Natural killer cell (primary cell): Measurements from ENCODE around the gene TSSK6. TPM values are rescaled to one million over a fixed set of nuclear protein-coding genes. Genes with fewer than 3 reads are reported as not detected.

Source experiments
- ATAC-seq, 3 donors: fragments of 150-1000 bp in 2 of 3; fragments of 200-7000 bp in 1 of 3; cut with Tn5 transposase; 1 replicate in 1 of 3; 2 replicates in 2 of 3; pipeline ENCODE4 v1.10.0; 2021; ENCODE audit warnings: mild to moderate bottlenecking in 2 of 3, moderate library complexity in 2 of 3
- DNase-seq, 2 donors: peaks; one replicate each; pipeline versions ENCODE4 v3.0.0 to v3.0.0-alpha.2; 2013 to 2021; ENCODE audit warnings: mixed read lengths in 1 of 2
- H3K27ac ChIP-seq: one replicate; pipeline ENCODE4 v1.5.1; 2013; ENCODE audit warnings: mild to moderate bottlenecking, low read length
- H3K27me3 ChIP-seq: one replicate; pipeline ENCODE4 v1.6.1; 2013; ENCODE audit warnings: low read length; ENCODE audit not compliant: control insufficient read depth, insufficient read depth
- H3K36me3 ChIP-seq: one replicate; pipeline ENCODE4 v1.6.1; 2013; ENCODE audit warnings: low read length; ENCODE audit not compliant: control insufficient read depth, insufficient read depth
- H3K4me1 ChIP-seq: one replicate; pipeline ENCODE4 v1.6.1; 2013; ENCODE audit warnings: low read length; ENCODE audit not compliant: control insufficient read depth, insufficient read depth
- H3K4me3 ChIP-seq: one replicate; pipeline ENCODE4 v1.5.1; 2013; ENCODE audit warnings: low read length
- H3K9me3 ChIP-seq: one replicate; pipeline ENCODE4 v1.6.1; 2013; ENCODE audit warnings: low read length; ENCODE audit not compliant: control insufficient read depth, insufficient read depth
- H3K27ac Mint-ChIP-seq, 2 donors: one replicate each; pipeline ENCODE4 v1.8.0; 2022; ENCODE audit warnings: mild to moderate bottlenecking in 2 of 2, mixed read lengths in 2 of 2, moderate library complexity in 1 of 2
- H3K27me3 Mint-ChIP-seq, 2 donors: one replicate each; pipeline ENCODE4 v1.8.0; 2022; ENCODE audit warnings: low read depth in 2 of 2, mixed read lengths in 2 of 2
- H3K36me3 Mint-ChIP-seq: one replicate; pipeline ENCODE4 v1.8.0; 2022; ENCODE audit warnings: mixed read lengths
- H3K4me1 Mint-ChIP-seq, 2 donors: one replicate each; pipeline ENCODE4 v1.8.0; 2022; ENCODE audit warnings: mixed read lengths in 2 of 2
- H3K4me3 Mint-ChIP-seq: one replicate; pipeline ENCODE4 v1.8.0; 2022; ENCODE audit warnings: mild to moderate bottlenecking, moderate library complexity, mixed read lengths
- H3K9me3 Mint-ChIP-seq, 2 donors: one replicate each; pipeline ENCODE4 v1.8.0; 2022; ENCODE audit warnings: mixed read lengths in 2 of 2
- WGBS: methylation state at CpG from one replicate; pipeline ENCODE4 v1.1.7; 2013; ENCODE audit warnings: missing lambda C conversion rate; ENCODE audit not compliant: insufficient coverage; 5-methylcytosine and 5-hydroxymethylcytosine counted together
- intact Hi-C: fragments of 100-400 bp; cut with micrococcal nuclease; formaldehyde crosslinking; loops from one replicate; pipeline ENCODE4 v1.14.2; 2022
- total RNA-seq, 4 donors: library from RNA; stranded (reverse); fragments of 120-200 nt in 1 of 4; gene quantifications; one replicate each; pipeline versions ENCODE4 v1.2.3 to v1.2.4, GENCODE V29; 2013 to 2022
- TF ChIP-seq, protein P1 (sequence below): fragments of 200-600 bp; IDR thresholded peaks from one replicate; pipeline ENCODE4 v1.8.0; 2022; ENCODE audit warnings: antibody characterized with exemption

Gene TSSK6
- total RNA-seq, 3 donors from 2014 or later (not counting 1 experiment from before 2014, with no cell fraction given): 2.2 to 2.5 (median 2.3) TPM

- H3K4me3 ChIP-seq: no peak overlapping the region
- Mint-ChIP-seq H3K36me3 (no peaks in the 10 kb centered on the region), H3K27me3 (no peaks in the 10 kb centered on the region), H3K27ac (peak overlapping the region in 1 of 2 donors; percentile 53), H3K4me1 (peaks cover 6 to 22% of the 10 kb centered on the region in 2 donors), H3K9me3 (no peaks in the 10 kb centered on the region), H3K4me3 (peak overlapping the region; percentile 10)
- H3K4me1 ChIP-seq: peaks cover 11% of the 10 kb centered on the region
- intact Hi-C loops: no loop called here
- no peak for ATAC-seq
- no peaks in the 10 kb centered on the region for H3K27me3 ChIP-seq
- H3K27ac ChIP-seq: no peak overlapping the region
- TF ChIP-seq, protein P1, sequence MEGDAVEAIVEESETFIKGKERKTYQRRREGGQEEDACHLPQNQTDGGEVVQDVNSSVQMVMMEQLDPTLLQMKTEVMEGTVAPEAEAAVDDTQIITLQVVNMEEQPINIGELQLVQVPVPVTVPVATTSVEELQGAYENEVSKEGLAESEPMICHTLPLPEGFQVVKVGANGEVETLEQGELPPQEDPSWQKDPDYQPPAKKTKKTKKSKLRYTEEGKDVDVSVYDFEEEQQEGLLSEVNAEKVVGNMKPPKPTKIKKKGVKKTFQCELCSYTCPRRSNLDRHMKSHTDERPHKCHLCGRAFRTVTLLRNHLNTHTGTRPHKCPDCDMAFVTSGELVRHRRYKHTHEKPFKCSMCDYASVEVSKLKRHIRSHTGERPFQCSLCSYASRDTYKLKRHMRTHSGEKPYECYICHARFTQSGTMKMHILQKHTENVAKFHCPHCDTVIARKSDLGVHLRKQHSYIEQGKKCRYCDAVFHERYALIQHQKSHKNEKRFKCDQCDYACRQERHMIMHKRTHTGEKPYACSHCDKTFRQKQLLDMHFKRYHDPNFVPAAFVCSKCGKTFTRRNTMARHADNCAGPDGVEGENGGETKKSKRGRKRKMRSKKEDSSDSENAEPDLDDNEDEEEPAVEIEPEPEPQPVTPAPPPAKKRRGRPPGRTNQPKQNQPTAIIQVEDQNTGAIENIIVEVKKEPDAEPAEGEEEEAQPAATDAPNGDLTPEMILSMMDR: no peak
- WGBS: 90% methylated on average over 4 of the region's 4 CpGs
- DNase-seq: no peak
- H3K36me3 ChIP-seq: peaks cover 13% of the 10 kb centered on the region
- H3K9me3 ChIP-seq: no peaks in the 10 kb centered on the region
Measured at GRCh38 chr19:19530889-19531288, 15.5 kb upstream of the TSSK6 start.

DNA sequence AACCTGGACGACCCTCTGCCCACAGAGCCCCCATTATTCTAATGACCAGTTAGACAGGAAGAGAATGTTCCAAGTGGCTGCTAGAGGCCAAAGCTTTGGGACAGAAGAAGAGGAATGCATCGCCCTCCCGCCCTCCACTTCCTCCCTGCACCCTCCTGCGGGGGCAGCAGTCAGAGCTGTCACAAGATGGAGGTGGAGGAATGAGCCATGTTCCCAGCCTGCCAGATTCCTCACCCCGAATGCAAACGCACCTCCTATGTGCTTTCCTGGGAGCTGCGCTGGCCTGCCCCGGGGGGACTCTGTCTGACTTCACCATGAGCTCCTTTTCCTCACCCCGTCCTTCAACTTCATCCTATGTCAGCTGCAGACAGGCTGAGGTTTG, 15.1 kb upstream of the TSSK6 start:
- Histone ChIP-seq H3K27ac (no peak overlapping the region), H3K9me3 (no peaks in the 10 kb centered on the region), H3K27me3 (no peaks in the 10 kb centered on the region), H3K36me3 (peaks cover 13% of the 10 kb centered on the region), H3K4me1 (peaks cover 11% of the 10 kb centered on the region), H3K4me3 (no peak overlapping the region)
- 83% methylated on average over 5 of the region's 9 CpGs for WGBS
- Mint-ChIP-seq H3K27me3 (no peaks in the 10 kb centered on the region), H3K36me3 (no peaks in the 10 kb centered on the region), H3K27ac (peak overlapping the region in 1 of 2 donors; percentile 53), H3K4me3 (no peak overlapping the region), H3K4me1 (peaks cover 6 to 22% of the 10 kb centered on the region in 2 donors), H3K9me3 (no peaks in the 10 kb centered on the region)
- TF ChIP-seq, protein P1: no peak
- intact Hi-C loops: no loop called here
- no peak for ATAC-seq
- no peak for DNase-seq

- ATAC-seq (no peak), DNase-seq (no peak)
- intact Hi-C loops: no loop called here
- Mint-ChIP-seq H3K27ac (peak overlapping the region in 1 of 2 donors; percentile 20), H3K27me3 (no peaks in the 10 kb centered on the region), H3K4me1 (peaks cover 6 to 22% of the 10 kb centered on the region in 2 donors), H3K9me3 (no peaks in the 10 kb centered on the region), H3K36me3 (no peaks in the 10 kb centered on the region), H3K4me3 (no peak overlapping the region)
- peaks cover 11% of the 10 kb centered on the region for H3K4me1 ChIP-seq
- peaks cover 13% of the 10 kb centered on the region for H3K36me3 ChIP-seq
- no peak overlapping the region for H3K27ac ChIP-seq
- TF ChIP-seq, protein P1: no peak
- no peaks in the 10 kb centered on the region for H3K27me3 ChIP-seq
- H3K9me3 ChIP-seq: no peaks in the 10 kb centered on the region
- 87% methylated on average over 11 of the region's 11 CpGs for WGBS
- no peak overlapping the region for H3K4me3 ChIP-seq
Measured at GRCh38 chr19:19529783-19530422, 14.6 kb upstream of the TSSK6 start.
